Measurements from ENCODE around the gene SLC6A12.

DNA sequence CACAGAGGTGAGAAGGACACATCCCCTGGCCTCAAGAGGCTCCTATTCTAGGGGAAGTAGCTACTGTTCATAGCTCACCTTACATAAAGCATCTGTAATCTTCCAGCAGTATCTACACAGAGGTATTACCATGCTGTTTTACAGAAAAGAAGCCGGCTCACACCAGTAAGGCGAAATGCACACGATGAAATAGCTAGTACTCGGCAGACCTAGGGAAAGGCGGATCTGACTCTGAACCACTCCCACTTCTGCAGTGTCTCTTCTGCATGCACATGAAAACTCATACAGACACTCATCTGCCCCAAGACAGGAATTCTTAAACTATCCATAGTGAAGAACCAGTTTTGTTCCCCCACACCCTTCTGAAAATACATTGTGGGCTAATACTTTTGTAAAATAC lies 73.8 kb downstream of the SLC6A12 start:
- no peak for TF ChIP-seq ZBTB21 (tag by site-specific recombination; IDR thresholded peaks at IDR 0.05)
- no peak for TF ChIP-seq SP2 (tag by site-specific recombination; IDR thresholded peaks at IDR 0.05)
- TF ChIP-seq, protein P1, sequence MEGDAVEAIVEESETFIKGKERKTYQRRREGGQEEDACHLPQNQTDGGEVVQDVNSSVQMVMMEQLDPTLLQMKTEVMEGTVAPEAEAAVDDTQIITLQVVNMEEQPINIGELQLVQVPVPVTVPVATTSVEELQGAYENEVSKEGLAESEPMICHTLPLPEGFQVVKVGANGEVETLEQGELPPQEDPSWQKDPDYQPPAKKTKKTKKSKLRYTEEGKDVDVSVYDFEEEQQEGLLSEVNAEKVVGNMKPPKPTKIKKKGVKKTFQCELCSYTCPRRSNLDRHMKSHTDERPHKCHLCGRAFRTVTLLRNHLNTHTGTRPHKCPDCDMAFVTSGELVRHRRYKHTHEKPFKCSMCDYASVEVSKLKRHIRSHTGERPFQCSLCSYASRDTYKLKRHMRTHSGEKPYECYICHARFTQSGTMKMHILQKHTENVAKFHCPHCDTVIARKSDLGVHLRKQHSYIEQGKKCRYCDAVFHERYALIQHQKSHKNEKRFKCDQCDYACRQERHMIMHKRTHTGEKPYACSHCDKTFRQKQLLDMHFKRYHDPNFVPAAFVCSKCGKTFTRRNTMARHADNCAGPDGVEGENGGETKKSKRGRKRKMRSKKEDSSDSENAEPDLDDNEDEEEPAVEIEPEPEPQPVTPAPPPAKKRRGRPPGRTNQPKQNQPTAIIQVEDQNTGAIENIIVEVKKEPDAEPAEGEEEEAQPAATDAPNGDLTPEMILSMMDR (tag by site-specific recombination; IDR thresholded peaks at IDR 0.05): no peak
- no peak for TF ChIP-seq ZNF791 (tag by site-specific recombination; IDR thresholded peaks at IDR 0.05)
- TF ChIP-seq, protein P2, sequence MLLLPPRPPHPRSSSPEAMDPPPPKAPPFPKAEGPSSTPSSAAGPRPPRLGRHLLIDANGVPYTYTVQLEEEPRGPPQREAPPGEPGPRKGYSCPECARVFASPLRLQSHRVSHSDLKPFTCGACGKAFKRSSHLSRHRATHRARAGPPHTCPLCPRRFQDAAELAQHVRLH (tag by site-specific recombination; IDR thresholded peaks at IDR 0.05): no peak
- no peak for TF ChIP-seq ZNF174 (tag by site-specific recombination; IDR thresholded peaks at IDR 0.05)
- TF ChIP-seq, protein P3, sequence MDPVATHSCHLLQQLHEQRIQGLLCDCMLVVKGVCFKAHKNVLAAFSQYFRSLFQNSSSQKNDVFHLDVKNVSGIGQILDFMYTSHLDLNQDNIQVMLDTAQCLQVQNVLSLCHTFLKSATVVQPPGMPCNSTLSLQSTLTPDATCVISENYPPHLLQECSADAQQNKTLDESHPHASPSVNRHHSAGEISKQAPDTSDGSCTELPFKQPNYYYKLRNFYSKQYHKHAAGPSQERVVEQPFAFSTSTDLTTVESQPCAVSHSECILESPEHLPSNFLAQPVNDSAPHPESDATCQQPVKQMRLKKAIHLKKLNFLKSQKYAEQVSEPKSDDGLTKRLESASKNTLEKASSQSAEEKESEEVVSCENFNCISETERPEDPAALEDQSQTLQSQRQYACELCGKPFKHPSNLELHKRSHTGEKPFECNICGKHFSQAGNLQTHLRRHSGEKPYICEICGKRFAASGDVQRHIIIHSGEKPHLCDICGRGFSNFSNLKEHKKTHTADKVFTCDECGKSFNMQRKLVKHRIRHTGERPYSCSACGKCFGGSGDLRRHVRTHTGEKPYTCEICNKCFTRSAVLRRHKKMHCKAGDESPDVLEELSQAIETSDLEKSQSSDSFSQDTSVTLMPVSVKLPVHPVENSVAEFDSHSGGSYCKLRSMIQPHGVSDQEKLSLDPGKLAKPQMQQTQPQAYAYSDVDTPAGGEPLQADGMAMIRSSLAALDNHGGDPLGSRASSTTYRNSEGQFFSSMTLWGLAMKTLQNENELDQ (tag by site-specific recombination; IDR thresholded peaks at IDR 0.05; ENCODE audit: low read depth): no peak
- TF ChIP-seq, protein P4, sequence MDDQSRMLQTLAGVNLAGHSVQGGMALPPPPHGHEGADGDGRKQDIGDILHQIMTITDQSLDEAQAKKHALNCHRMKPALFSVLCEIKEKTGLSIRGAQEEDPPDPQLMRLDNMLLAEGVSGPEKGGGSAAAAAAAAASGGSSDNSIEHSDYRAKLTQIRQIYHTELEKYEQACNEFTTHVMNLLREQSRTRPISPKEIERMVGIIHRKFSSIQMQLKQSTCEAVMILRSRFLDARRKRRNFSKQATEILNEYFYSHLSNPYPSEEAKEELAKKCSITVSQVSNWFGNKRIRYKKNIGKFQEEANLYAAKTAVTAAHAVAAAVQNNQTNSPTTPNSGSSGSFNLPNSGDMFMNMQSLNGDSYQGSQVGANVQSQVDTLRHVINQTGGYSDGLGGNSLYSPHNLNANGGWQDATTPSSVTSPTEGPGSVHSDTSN (CRISPR knock-in tag; IDR thresholded peaks at IDR 0.05): no peak
- TF ChIP-seq ZNF629 (tag by site-specific recombination; IDR thresholded peaks at IDR 0.05): no peak
- TF ChIP-seq ZNF558 (tag by site-specific recombination; IDR thresholded peaks at IDR 0.05): no peak
- no peak for TF ChIP-seq ZNF335 (tag by site-specific recombination; conservative IDR thresholded peaks at IDR 0.05)
- TF ChIP-seq ZNF214 (tag by site-specific recombination; IDR thresholded peaks at IDR 0.05; ENCODE audit: borderline replicate concordance): no peak
- TF ChIP-seq ZNF19 (tag by site-specific recombination; IDR thresholded peaks at IDR 0.05; ENCODE audit: low read depth): no peak
- no peak for TF ChIP-seq ZBTB17 (tag by site-specific recombination; IDR thresholded peaks at IDR 0.05)
